Raji (cell line): ENCODE results near the gene TRIM40.

Experiments used
- POLR2A ChIP-seq: IDR thresholded peaks from 2 replicates; pipeline ENCODE4 v1.6.1; 2011; ENCODE audit warnings: low read depth, low read length, control low read depth; ENCODE audit not compliant: insufficient read depth

Gene TRIM40

DNA sequence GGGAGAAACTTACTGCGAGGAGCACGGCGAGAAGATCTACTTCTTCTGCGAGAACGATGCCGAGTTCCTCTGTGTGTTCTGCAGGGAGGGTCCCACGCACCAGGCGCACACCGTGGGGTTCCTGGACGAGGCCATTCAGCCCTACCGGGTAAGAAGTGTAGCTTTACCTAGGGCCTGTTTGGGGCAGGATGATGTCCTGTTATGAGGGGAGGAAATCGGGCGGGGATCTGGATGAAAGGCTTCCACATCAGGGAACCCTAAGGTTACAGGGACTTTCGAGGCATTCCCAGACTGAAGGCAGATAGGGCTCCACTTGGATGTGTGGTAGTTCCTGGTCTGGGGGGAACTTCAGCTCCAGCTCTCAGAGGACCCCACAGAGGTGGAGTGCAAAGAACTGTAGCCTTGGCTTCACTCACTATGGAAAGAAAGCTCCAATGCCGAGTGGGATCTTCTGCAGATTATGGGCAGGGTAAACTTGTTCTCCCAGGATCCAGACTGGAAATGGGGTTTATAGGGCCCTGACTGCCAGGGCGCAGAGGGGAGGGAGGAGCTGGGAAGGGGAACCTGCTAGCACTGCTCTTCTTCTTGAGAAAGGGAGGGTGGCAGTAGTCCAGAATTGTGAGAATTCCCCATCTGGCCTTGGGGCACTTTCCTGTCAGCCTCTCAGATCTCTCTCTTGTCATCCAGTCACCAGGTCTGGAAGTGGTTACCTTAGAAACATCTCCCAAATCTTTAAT lies 28.1 kb downstream of the TRIM40 start:
- TF ChIP-seq POLR2A, result no peak

DNA sequence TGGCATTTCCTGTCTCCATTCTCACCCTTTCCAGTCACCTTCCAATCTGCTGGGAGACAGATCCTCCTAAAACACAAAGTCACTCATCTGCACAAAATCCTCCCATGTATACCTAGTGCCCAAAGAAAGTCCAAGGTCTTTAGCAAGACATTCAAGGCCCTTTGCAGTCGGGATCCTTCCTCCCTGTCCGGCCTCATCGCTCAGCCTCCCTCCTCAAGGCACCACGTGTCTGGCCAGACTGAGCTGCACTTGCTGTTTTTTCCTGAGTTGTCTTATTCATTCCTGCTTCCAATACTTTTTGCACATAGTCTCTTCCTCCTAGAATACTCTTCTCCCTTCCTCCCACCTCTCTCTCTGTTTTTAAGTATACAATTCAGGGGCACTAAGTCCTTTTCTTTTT lies 28.8 kb downstream of the TRIM40 start:
- TF ChIP-seq POLR2A, result no peak

DNA sequence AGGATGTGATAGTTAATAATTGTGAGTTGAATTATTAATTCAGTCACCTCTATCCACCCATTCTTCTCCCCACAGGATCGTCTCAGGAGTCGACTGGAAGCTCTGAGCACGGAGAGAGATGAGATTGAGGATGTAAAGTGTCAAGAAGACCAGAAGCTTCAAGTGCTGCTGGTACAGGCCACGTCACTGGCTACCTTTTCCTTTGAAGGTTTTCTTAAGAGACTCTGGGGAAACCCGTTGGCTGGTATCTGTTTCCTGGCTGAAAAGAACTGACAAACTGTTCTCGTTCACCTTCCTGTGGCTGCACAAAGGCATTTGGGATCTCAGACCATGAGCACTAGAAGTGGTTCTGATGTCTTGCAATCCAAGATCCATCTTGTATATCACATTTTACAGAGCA lies 31.2 kb downstream of the TRIM40 start:
- TF ChIP-seq POLR2A, result no peak

DNA sequence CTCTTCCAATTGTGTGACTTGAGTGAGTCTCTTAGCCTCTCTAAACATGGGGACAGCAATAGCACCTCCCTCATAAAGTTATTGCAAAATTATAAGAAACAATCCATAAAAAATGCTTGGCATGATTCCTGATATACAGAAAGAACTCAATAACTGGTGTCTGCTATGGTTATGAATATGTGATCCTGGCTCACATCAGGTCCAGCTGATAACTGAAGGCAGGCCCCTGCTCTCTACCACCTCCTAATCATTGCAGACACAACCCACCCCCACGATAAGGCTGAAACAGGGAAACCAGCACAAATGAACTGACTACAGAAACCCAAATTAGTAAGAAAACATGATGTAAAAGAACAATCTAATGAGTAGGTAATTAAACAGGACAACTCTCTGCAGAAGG lies 32.8 kb downstream of the TRIM40 start:
- no peak for TF ChIP-seq POLR2A

DNA sequence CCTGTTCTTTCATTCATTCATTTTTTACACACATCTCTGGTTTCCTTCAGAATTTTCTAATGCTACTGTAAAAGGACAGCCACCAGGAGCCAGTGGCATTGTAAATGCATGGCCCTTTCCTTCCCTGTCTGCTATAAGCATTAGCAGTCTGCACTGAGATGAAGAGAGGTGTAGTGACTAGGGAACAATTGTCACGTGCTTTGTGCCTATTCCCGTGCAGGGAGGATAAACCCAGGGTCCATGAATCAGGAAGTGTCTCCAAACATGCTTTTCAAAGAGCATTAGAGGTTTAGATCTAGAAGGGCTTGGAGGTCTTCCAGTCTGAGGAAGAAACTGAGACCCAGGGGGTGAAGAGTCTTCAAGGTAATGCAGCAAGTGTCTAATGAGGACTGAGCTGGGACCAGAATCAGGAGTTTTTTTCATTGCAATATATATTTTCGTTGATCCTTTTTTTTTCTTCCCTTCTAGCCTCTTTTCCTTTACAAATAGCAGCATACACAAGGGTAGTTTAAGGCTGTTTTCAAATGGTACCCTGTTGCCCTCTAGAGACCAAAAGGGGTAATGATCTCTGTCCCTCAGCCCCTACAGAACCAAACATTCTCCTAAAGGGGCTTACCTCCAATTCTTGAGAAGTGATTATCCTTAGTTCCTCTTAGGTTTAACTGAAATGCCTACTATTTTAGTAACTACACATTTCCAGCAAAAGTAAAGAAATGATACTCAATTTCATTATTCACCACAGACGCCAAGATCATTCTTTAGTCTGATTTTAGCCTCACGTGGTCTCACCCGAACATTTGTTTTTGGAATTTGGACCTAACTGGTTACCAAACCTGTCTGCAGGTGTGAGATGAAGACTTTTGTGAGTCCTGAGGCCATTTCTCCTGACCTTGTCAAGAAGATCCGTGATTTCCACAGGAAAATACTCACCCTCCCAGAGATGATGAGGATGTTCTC lies 34.0 kb downstream of the TRIM40 start:
- TF ChIP-seq POLR2A, result no peak

DNA sequence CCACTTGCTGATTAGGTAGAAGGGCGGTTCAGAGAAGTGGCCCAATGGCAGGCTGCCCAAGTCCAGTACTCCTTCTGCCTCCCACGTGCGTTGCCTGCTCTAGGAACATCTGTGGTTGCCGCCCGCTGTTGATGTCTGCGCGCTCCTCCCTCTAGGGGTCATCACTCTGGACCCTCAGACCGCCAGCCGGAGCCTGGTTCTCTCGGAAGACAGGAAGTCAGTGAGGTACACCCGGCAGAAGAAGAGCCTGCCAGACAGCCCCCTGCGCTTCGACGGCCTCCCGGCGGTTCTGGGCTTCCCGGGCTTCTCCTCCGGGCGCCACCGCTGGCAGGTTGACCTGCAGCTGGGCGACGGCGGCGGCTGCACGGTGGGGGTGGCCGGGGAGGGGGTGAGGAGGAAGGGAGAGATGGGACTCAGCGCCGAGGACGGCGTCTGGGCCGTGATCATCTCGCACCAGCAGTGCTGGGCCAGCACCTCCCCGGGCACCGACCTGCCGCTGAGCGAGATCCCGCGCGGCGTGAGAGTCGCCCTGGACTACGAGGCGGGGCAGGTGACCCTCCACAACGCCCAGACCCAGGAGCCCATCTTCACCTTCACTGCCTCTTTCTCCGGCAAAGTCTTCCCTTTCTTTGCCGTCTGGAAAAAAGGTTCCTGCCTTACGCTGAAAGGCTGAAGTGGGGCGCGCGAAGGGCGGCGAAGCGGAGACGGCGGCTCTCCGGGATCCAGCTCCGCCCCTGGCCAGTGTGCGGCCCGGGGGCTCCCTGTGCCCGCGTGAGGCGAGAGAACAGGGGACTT lies 35.9 kb downstream of the TRIM40 start:
- no peak for TF ChIP-seq POLR2A

DNA sequence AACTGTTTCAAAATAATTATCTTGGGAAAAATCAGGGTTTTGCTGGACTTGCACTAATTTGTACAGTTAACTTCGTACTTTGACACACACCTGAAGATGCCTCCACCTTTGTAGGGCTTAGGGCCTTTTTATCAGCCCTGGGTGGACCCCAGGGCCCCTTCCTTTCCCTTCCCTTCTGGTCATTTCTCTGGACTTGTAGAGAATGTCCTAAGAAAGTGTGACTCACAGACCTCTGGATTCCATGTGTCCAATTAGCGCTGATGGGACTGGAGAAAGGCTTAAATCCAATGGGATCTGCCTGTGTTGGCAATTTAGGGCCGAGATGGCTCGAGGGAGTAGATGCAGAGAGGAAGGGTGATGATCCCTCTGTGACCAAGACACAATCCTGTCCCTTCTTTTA lies 36.7 kb downstream of the TRIM40 start:
- no peak for TF ChIP-seq POLR2A

DNA sequence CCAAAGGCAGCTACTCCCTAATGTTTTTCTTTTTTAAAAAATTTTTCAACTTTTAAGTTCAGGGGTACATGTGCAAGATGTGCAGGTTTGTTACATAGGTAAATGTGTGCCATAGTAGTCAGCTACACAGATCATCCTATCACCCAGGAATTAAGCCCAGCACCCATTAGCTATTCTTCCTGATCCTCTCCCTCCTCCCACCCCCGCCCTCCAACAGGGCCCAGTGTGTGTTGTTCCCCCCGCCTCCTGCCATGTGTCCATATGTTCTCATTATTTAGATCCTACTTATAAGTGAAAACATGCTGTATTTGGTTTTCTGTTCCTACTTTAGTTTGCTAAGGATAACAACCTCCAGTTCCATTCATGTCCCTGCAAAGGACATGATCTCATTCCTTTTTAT lies 39.8 kb downstream of the TRIM40 start:
- no peak for TF ChIP-seq POLR2A

DNA sequence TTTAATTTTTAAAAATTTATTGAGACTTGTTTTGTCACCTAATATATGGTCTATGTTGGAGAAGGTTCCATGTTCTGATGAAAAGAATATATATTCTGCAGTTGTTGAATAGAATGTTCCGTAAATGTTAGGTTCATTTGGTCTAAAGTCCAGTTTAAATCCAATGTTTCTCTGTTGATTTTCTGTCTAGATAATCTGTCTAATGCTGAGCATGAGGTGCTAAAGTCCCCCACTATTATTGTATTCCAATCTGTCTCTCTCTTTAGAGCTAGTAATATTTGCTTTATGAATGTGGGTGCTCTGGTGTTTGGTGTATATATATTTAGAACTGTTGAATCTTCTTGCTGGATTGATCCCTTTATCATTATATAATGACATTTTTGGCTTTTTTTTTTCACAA lies 42.9 kb downstream of the TRIM40 start:
- TF ChIP-seq POLR2A, result no peak

DNA sequence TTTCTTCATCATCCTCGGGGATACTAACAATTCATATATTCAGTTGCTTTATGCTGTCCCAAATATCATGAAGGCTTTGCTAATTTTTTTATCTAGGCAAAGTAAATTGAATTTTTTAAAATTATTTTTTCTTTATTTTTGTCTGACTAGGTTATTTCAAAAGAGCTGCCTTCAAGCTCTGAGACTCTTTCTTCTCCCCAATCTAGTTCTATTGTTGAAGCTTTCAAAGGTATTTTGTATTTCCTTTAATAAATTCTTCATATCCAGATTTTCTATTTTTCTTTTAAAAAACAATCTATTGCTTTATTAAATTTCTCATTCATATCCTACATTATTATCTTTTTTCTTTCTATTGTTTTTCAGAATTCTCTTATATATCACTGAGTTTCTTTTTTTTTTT lies 44.2 kb downstream of the TRIM40 start:
- no peak for TF ChIP-seq POLR2A

DNA sequence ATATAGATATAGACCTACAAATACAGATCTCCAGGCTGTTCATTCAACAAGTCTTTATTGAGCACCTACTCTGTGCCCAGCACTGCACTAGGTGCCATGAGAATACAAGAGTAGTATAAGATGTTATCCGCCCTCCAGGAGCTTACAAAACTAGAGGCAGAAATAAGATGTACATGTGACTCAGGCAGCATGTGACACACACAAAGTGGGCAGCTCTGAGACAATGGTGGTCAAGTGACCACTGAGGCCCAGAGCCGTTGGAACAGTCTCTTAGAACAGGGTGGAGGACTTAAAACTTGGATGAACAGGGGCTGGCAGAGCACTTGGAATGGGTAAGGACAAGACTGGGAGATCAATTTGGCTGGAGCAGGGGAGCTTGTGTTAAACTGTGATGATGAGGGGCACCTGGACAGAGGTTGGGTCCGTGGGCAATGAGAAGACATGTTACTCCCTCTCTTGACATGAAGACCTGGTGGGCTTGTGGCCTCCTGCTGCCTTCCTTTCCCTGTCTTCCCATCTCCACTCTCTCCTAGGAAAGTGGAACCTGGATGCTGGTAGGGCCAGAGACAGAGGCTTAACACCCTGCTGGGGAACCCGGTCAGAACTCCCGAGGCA lies 48.6 kb downstream of the TRIM40 start:
- no peak for TF ChIP-seq POLR2A

DNA sequence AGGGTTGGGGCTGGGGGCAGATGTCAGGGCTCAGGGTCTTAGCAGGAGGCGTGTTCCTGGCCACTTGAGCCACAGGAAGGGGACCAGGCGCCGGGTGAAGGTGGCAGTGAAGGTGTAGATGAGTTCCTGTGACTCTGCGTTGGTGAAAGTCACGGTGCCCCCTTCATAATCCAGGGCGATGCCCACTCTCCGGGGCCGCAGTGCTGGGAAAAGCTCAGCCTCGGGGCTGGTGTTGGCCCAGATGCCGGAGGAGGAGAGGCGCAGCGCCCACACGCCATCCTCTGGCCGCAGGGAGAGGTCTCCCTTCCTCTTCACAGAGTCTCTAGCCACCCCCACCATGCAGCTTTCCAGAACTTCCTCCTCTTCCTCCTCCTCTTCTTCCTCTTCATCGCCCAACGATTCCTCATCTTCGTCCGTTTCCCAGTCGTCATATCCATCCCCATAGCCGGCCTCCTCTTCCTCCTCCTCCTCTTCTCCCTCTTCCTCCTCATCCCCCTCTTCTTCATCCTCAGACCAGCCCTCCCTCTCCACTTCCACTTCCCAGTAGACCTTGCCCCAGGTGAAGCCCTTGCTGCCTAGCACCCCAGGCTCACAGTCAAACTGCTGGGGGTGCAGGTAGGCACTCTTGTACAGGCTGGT lies 50.0 kb downstream of the TRIM40 start:
- no peak for TF ChIP-seq POLR2A

DNA sequence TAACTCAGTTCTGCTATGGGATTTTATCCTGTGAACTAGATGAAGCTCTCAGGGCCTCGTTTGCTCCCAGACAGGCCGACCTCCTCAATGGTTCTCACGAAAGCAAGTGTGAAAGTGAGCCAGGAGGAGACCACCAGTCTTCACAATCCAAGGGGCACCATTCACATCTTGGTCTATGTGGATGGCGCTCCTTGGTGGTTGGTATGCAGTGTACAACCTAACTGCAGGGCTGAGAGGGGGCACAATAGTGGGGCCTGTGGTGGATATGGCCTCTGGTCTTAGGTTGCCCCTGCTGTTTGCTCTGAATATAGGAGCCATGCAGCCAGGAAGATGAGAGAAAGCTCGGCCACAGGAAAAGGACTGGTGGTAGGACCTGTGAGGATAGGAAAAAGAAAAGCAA lies 52.6 kb downstream of the TRIM40 start:
- no peak for TF ChIP-seq POLR2A

DNA sequence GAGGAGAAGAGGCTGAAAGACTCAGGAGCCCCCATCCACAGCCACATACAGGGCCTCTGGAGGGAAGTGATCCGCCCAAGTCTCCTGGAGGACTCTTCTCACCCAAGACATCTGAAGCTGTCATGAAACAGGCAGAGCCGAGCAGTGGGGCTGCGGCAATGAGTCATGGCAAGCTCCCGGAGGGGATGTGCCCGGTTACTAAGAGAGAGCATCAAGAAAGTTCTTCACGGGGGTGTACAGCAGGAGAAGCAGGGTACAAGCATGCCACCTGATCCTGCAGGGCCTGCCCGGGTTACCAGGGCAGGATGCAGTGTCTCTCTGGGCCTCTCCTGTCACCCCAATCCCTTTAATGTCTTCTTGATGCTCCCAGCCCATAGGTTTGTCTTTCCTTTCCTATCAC lies 56.1 kb downstream of the TRIM40 start:
- TF ChIP-seq POLR2A, result no peak
